ENCODE results near the gene HSPH1. TPM values are rescaled to one million over a fixed set of nuclear protein-coding genes. Genes with fewer than 3 reads are reported as not detected.

HSPH1 gene
- total RNA-seq, 1 donor from 2014 or later, result 176 TPM

DNA sequence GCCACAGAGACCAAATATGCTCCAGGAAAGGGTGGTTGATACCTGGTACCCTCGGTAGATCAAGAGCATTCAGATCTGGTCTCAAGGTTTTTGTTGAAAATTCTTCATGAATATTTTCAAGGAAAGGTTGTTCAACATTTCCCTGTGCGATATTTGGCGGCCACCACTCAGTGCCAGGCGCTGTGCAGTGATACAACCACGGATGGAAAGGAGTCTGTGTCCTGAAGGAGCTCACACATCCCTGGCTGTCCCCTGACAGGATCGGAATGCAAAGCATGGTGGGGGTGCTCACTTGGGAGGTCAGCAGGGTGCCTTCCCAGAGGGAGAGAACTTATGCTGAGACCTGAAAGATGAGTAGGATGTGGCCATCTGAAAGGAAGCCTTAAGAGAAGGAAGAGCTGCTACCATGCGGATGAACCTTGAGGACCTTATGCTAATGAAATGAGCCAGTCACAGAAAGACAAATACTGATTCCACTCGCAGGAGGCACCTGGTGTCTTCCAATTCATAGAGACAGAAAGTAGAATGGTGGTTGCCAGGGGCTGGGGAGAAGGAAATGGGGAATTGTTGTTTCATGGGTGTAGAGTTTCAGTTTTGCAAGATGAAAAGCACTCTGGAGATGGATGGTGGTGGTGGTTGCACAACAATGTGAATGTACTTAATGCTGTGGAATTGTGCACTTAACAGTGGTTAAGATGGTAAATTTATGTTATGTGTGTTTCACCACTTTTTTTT, 41.6 kb downstream of the HSPH1 start:
- no peaks in the 10 kb centered on the region for H3K36me3 Mint-ChIP-seq
- no peak overlapping the region for H3K4me3 Mint-ChIP-seq
- no peak overlapping the region for H3K27ac Mint-ChIP-seq
- no peak for DNase-seq (ENCODE audit: extremely low spot score, unreplicated experiment)
- TF ChIP-seq, protein P1, sequence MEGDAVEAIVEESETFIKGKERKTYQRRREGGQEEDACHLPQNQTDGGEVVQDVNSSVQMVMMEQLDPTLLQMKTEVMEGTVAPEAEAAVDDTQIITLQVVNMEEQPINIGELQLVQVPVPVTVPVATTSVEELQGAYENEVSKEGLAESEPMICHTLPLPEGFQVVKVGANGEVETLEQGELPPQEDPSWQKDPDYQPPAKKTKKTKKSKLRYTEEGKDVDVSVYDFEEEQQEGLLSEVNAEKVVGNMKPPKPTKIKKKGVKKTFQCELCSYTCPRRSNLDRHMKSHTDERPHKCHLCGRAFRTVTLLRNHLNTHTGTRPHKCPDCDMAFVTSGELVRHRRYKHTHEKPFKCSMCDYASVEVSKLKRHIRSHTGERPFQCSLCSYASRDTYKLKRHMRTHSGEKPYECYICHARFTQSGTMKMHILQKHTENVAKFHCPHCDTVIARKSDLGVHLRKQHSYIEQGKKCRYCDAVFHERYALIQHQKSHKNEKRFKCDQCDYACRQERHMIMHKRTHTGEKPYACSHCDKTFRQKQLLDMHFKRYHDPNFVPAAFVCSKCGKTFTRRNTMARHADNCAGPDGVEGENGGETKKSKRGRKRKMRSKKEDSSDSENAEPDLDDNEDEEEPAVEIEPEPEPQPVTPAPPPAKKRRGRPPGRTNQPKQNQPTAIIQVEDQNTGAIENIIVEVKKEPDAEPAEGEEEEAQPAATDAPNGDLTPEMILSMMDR (conservative IDR thresholded peaks at IDR 0.05), result no peak
- peaks cover 64% of the 10 kb centered on the region for H3K27me3 Mint-ChIP-seq
- H3K9me3 Mint-ChIP-seq, result no peaks in the 10 kb centered on the region
- peaks cover 24% of the 10 kb centered on the region for H3K4me1 Mint-ChIP-seq (ENCODE audit: unreplicated experiment)

DNA sequence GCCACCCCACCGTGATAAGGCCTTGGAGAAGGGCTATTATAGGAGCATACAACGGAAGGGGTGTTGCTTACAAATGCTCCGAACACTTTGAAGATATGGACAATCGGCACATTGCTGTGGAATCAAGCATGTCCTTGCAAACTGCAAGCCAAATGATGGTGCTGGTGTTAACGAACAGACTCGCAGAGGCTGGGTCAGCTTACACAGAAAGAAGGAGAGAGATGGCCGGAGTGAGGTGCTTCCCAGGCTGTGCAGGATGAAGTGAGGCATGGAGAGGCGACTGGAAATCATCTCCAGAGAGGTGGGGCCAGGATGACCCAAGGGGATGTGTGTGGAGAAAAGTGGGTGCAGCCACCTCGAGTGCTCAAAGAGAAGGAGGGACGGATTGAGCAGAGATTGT, 42.2 kb downstream of the HSPH1 start:
- H3K36me3 Mint-ChIP-seq, result no peaks in the 10 kb centered on the region
- peaks cover 65% of the 10 kb centered on the region for H3K27me3 Mint-ChIP-seq
- no peaks in the 10 kb centered on the region for H3K9me3 Mint-ChIP-seq
- H3K4me1 Mint-ChIP-seq (ENCODE audit: unreplicated experiment), result peaks cover 24% of the 10 kb centered on the region
- DNase-seq (ENCODE audit: extremely low spot score, unreplicated experiment), result no peak
- H3K27ac Mint-ChIP-seq, result no peak overlapping the region
- TF ChIP-seq, protein P1 (conservative IDR thresholded peaks at IDR 0.05), result no peak
- no peak overlapping the region for H3K4me3 Mint-ChIP-seq

GRCh38 chr13:31116224-31116623, 45.5 kb downstream of the HSPH1 start:
- DNase-seq (ENCODE audit: extremely low spot score, unreplicated experiment), result no peak
- no peaks in the 10 kb centered on the region for H3K9me3 Mint-ChIP-seq
- peaks cover 11% of the 10 kb centered on the region for H3K4me1 Mint-ChIP-seq (ENCODE audit: unreplicated experiment)
- peaks cover 66% of the 10 kb centered on the region for H3K27me3 Mint-ChIP-seq
- no peaks in the 10 kb centered on the region for H3K36me3 Mint-ChIP-seq
- no peak overlapping the region for H3K4me3 Mint-ChIP-seq
- TF ChIP-seq, protein P1 (conservative IDR thresholded peaks at IDR 0.05), result no peak
- no peak overlapping the region for H3K27ac Mint-ChIP-seq

GRCh38 chr13:31115616-31116015, 46.1 kb downstream of the HSPH1 start:
- Mint-ChIP-seq H3K27me3 (peaks cover 63% of the 10 kb centered on the region), H3K4me3 (no peak overlapping the region), H3K36me3 (no peaks in the 10 kb centered on the region), H3K9me3 (no peaks in the 10 kb centered on the region), H3K4me1 (ENCODE audit: unreplicated experiment) (peaks cover 11% of the 10 kb centered on the region), H3K27ac (no peak overlapping the region)
- TF ChIP-seq, protein P1 (conservative IDR thresholded peaks at IDR 0.05), result no peak
- no peak for DNase-seq (ENCODE audit: extremely low spot score, unreplicated experiment)

DNA sequence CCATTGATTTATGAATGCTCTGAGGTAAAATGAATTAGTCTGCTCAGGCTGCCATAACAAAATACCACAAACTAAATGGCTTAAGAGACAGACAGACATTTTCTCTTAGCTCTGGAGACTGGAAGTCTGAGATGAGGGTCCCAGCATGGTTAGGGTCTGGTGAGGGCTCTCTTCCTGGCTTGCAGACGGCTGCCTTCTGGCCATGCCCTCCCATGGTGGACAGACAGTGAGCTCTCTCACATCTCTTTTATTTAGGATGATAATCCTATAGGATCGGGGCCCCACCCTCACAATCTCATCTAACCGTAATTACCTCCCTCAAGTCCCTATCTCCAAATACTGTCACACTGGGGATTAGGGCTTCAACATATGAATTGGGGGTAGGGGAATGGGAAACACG, 47.1 kb downstream of the HSPH1 start:
- no peak for DNase-seq (ENCODE audit: extremely low spot score, unreplicated experiment)
- Mint-ChIP-seq H3K9me3 (no peaks in the 10 kb centered on the region), H3K4me1 (ENCODE audit: unreplicated experiment) (peaks cover 4% of the 10 kb centered on the region), H3K36me3 (no peaks in the 10 kb centered on the region), H3K4me3 (no peak overlapping the region), H3K27ac (no peak overlapping the region), H3K27me3 (peaks cover 68% of the 10 kb centered on the region)
- TF ChIP-seq, protein P1 (conservative IDR thresholded peaks at IDR 0.05), result no peak
